CD4-positive, alpha-beta T cell treated with Interleukin-15 for 4 hours (primary cell): ENCODE data around the gene KCND3.

Experiments
- DNase-seq: peaks from one replicate; pipeline ENCODE4 v3.0.0-alpha.2; 2020; ENCODE audit warnings: low spot score

The KCND3 gene

GRCh38 chr1:111778066-111778465 is 211.4 kb downstream of the KCND3 start:
- DNase-seq: no peak

- no peak for DNase-seq
Measured at GRCh38 chr1:111777301-111777700, 212.2 kb downstream of the KCND3 start.

- DNase-seq: no peak
Measured at GRCh38 chr1:111776861-111777260, 212.6 kb downstream of the KCND3 start.

GRCh38 chr1:111776391-111776790 is 213.1 kb downstream of the KCND3 start:
- DNase-seq: no peak

- no peak for DNase-seq
Measured at GRCh38 chr1:111775966-111776365, 213.5 kb downstream of the KCND3 start.

GRCh38 chr1:111770916-111771315 is 218.6 kb downstream of the KCND3 start:
- DNase-seq: no peak

- peak; percentile 68 for DNase-seq
Measured at GRCh38 chr1:111769517-111770146, 219.8 kb downstream of the KCND3 start.

- no peak for DNase-seq
Measured at GRCh38 chr1:111768625-111769024, 220.8 kb downstream of the KCND3 start.

- no peak for DNase-seq
Measured at GRCh38 chr1:111768023-111768422, 221.4 kb downstream of the KCND3 start.

- DNase-seq: no peak
Measured at GRCh38 chr1:111762332-111762731, 227.1 kb downstream of the KCND3 start.

- no peak for DNase-seq
Measured at GRCh38 chr1:111761717-111762116, 227.8 kb downstream of the KCND3 start.

- DNase-seq: no peak
Measured at GRCh38 chr1:111758373-111758772, 231.1 kb downstream of the KCND3 start.

- DNase-seq: no peak
Measured at GRCh38 chr1:111756124-111756513, 233.3 kb downstream of the KCND3 start.

- peak; percentile 91 for DNase-seq
Measured at GRCh38 chr1:111755331-111756123, 233.9 kb downstream of the KCND3 start, which contains the start of gene DDX20. Gene DDX20 (plus strand): TSS chr1:111755901. CDS start chr1:111755925, 24 bp downstream.

- DNase-seq: no peak
Measured at GRCh38 chr1:111754984-111755330, 234.5 kb downstream of the KCND3 start.

GRCh38 chr1:111751906-111752575 is 237.4 kb downstream of the KCND3 start:
- DNase-seq: no peak

- DNase-seq: no peak
Measured at GRCh38 chr1:111750856-111751255, 238.6 kb downstream of the KCND3 start.

- no peak for DNase-seq
Measured at GRCh38 chr1:111749628-111750027, 239.8 kb downstream of the KCND3 start.

GRCh38 chr1:111747947-111748346 is 241.5 kb downstream of the KCND3 start:
- DNase-seq: no peak

GRCh38 chr1:111747282-111747734 is 242.2 kb downstream of the KCND3 start:
- peak; percentile 74 for DNase-seq

GRCh38 chr1:111746614-111746999 is 242.9 kb downstream of the KCND3 start:
- DNase-seq: no peak

GRCh38 chr1:111745675-111746613 is 243.5 kb downstream of the KCND3 start:
- DNase-seq: no peak
